Cardiac fibroblast (primary cell): Measurements from ENCODE around the gene ICAM2.

Experiments used
- DNase-seq, 2 donors: peaks; one replicate each; pipeline versions ENCODE4 v3.0.0 to v3.0.0-alpha.2; 2010; ENCODE audit warnings: low read depth in 2 of 2
- H3K4me3 ChIP-seq, 2 donors: replicated peaks in 1 of 2; 1 replicate in 1 of 2; 2 replicates in 1 of 2; pipeline ENCODE4 v1.5.1; 2011; ENCODE audit warnings: low read depth in 2 of 2, low read length in 2 of 2, mild to moderate bottlenecking in 2 of 2, moderate library complexity in 1 of 2
- TF ChIP-seq, protein P1 (sequence below): IDR thresholded peaks from one replicate; pipeline ENCODE4 v1.5.1; 2011; ENCODE audit warnings: low read depth, mild to moderate bottlenecking, low read length, inconsistent platforms

ICAM2 gene

DNA sequence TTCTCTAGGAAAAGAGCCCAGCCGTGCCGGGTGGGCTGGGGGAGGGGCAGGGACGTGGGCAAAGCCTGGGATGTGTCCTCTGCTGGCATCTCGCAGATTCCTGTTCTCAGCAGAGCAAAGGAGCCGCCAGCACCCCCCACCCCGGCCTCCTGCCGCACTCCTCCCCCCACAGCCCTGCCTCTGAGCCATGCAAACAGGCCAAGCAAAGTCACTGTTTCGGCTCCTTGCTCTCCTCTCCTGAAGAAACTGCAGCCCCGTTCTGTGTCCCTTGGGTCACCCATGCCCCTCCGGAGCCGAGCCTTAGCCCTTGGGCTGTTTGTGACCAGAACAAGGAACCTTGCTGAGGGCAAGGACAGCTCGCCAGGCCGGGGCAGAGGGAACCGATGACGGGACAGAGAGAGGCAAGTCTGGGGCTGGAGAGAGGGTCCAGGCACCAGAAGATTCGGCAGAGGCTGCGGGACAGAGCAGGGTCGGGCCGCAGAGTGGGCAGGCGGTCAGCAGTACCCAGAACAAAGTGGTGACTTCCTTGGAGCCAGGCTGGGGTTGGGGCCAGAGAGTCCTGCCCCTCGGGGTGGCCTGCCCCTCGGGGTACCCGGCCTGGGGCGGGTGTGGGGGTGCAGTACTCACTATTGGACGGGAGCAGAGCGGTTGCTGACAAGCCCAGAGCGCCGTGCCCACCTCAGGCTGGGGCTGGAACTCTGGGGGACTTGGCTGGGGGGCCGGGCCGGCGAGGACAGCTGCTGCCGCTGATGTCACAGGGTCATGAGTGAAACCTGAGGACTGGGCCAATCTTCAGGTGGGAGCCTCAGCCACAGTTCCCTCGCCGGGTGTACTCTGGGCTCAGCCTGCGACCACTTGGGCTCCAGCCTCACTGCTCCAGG lies 31.5 kb downstream of the ICAM2 start:
- TF ChIP-seq, protein P1, sequence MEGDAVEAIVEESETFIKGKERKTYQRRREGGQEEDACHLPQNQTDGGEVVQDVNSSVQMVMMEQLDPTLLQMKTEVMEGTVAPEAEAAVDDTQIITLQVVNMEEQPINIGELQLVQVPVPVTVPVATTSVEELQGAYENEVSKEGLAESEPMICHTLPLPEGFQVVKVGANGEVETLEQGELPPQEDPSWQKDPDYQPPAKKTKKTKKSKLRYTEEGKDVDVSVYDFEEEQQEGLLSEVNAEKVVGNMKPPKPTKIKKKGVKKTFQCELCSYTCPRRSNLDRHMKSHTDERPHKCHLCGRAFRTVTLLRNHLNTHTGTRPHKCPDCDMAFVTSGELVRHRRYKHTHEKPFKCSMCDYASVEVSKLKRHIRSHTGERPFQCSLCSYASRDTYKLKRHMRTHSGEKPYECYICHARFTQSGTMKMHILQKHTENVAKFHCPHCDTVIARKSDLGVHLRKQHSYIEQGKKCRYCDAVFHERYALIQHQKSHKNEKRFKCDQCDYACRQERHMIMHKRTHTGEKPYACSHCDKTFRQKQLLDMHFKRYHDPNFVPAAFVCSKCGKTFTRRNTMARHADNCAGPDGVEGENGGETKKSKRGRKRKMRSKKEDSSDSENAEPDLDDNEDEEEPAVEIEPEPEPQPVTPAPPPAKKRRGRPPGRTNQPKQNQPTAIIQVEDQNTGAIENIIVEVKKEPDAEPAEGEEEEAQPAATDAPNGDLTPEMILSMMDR = no peak
- DNase-seq = peak in 1 of 2 donors; percentile 44
- H3K4me3 ChIP-seq = no peak overlapping the region

DNA sequence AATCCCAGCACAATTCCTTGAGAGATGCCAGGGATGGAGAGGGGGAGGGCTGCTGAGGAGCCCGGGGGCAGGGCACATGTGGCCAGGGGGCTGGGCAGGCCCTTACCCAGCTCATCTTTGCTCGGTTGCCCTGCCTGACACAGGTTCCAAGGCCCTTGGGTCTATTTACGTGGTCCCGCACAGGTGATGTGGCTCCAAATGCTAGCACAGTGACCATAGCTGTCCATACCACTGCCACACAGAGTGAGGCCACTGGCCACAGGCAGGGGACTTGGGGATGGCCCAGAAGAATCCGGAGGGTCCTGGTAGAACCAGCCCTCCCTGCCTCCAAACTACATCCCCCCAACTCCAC lies 32.3 kb downstream of the ICAM2 start:
- no peak for DNase-seq
- H3K4me3 ChIP-seq = no peak overlapping the region
- TF ChIP-seq, protein P1 = no peak

DNA sequence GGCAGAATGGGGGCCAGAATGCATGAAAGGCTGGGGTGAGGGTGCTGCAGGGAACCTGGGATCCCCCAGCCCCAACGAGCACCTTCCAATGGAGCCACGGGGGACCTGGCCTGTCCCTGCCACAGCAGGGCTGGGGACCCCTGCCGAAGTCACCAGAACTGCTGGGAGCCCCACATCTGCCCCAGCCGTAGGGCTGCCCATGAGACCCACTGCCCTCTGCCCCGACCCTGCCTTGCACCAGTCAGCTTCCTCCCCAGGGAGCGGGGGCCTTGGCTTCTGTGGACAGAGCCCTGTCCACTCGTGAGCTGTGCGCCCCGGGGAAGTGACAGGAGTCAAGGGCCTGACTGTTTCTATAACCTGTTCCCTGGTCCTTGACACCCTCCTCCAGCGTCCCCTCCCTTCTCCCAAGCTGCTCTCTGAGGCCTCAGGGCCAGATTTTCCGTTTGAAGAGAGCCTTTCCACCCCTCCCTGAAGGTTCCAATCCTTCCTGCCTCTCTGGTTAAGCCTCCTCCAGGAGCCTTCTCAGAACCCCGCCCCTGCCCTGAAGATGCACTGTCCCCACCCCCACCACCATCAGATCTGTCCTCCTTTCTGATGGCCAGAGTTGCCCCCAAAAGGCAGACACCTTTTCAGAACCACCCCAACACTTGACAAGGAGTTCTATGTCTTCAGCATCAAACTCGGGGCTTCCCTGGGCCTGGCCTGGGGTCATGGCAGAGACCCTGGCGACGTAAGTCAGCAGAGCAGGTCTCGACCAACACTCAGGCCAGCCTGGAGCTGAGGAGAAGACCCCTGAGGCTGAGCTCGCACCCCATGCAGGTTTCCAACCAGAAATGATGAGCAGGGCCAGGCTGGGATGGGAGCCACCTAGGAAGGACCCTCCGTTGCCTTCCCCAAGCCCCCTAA lies 33.0 kb downstream of the ICAM2 start:
- TF ChIP-seq, protein P1 = no peak
- DNase-seq = no peak
- H3K4me3 ChIP-seq = no peak overlapping the region

DNA sequence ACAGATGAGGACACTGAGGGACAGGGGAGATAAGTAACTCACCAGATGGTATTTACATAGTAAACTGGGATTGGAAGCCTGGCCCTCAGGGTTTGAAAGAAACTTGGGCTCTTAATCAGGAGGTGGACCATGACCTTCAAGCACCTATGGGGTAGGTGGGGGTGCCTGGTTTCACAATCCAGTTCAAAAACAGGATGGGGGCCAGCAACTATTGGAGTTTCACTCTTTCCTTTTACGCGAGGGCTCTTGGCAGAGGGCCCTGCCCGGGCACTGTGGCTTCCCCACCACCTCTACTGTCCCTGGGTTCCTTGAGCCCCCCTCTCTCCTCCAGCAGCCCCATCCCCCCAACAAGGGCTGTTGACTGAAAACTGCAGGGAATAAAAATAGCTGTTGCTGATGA lies 33.6 kb downstream of the ICAM2 start:
- DNase-seq = no peak
- no peak overlapping the region for H3K4me3 ChIP-seq
- TF ChIP-seq, protein P1 = no peak

DNA sequence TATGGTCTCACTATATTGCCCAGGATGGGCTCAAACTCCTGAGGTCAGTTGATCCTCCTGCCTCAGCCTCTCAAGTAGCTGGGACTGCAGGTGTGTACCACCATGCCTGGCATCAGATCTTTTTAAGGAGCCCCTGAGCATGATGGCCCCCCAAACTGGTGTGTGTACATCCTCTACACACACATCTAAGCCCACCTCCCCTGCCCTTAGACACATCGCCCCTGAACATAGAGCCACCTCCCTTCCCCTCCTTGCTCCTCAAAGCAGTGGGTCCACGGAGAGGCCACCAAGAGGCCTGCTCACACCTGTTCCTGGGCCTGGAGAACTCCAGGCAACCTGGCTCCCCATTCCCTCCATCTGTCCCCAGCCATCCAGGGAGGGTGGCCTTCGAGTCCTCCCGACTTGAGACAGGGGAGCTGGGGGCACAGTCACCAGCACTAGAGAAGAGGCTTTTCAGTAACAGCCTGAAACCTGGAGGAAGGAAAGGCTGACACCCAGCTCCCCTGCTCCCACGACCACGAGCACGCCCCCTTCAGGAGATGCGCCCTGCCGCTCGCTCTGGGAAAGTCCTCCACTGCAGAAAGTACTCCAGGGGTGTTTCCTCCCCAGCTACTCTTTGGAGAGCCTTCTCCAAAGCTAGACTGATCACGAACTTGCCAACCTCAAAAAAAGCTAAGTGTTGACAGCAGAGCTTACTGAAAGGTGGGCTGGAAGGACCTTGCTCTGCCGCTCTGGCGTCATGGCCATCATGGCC lies 34.9 kb downstream of the ICAM2 start:
- H3K4me3 ChIP-seq = no peak overlapping the region
- DNase-seq = no peak
- TF ChIP-seq, protein P1 = no peak

DNA sequence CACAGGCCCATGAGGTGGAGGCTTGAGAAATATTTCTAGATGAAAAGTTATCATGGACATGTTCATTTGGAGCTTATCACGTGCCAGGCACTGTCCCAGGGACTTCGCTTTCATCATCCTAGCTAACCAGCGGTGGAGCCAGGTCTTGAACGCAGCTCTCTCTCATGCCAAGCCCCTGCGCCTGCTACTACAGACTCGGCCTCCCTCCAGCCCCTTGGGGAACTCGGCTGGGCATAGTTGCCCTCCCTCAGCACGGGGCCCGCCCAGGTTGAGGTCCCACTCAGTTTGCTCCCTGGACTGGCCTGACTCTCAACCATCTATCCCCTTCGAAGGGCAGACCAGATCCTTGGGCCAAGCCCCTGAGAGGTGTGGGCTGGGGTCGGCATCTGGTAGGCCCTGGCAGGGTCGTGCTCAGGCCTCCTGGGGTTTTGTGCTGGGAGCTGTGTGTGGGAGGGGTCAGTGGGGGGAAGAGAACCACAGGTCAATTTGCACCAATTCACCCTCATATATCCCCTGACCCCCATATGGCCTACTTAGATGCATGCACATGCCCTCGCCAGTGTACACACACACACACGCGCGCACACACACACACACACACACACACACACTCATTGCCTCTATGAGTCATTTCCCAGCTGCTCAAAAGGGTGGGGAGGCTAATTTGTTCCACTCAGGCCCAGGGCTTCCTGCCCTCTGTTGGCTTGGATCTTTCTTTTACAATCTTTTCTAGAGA lies 35.6 kb downstream of the ICAM2 start:
- peak; percentile 92 to 94 for DNase-seq
- TF ChIP-seq, protein P1 = no peak
- H3K4me3 ChIP-seq = no peak overlapping the region
